ENCODE measurements around the gene PROSER3.
A peak's percentile ranks its signal among the peaks of the same experiment; 100 is the strongest.

Gene PROSER3

DNA sequence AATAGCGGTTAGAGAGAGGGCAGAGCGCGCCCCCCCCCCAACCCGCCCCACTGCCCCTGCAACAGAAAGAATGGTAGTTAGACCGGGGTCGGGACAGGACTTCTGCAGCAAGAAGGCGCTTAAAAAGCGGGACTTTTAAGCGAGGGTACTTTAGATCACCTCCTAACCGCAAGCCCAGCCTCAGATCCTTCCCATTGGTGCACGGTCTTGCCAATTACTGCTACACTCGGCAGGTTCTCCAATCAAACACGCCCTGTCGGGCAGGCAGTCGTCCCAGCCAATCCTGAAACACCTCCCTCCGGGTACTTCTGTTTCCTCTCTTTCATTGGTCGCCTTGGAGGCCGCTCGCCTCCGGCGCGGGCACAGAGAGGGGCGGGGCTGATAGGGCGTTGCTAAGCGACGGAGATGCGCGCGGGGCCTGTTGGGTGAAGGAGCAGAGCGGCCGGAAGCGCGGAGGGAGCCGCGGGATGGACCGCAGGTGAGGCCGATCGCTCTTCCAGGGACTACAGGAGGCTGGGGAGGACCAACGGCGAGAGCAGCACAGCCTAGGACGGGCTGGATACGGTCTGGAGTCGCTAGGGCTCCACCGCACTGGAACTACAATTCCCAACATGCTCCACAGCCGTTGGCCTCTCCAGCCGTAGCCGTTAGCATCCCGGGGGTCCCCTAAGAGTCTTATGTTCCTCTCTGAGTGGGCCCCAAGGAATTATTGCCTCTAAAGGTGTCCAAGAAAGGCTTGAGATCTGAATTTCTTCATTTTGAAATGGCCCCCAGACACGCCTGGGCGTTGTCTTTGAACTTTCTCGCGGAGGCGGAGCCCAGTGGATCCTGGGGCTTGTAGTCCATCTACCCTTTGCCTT, at the start of gene PROSER3:
TSS of gene PROSER3 (plus strand) at position 428 of the 860 bp plus-strand sequence. CDS start at position 468, 40 bp downstream.
- DNase-seq (ENCODE audit: low read depth in 2 of 2) = peak; percentile 95 to 99

- DNase-seq (ENCODE audit: low read depth in 2 of 2) = no peak
Measured at GRCh38 chr19:35708391-35708790, 49.6 kb upstream of the PROSER3 start.

- peak; percentile 57 to 72 for DNase-seq (ENCODE audit: low read depth in 2 of 2)
Measured at GRCh38 chr19:35710784-35711723, 46.9 kb upstream of the PROSER3 start.

GRCh38 chr19:35712567-35713505, 45.1 kb upstream of the PROSER3 start:
- peak; percentile 70 to 73 for DNase-seq (ENCODE audit: low read depth in 2 of 2)

GRCh38 chr19:35713506-35713850, 44.5 kb upstream of the PROSER3 start:
- DNase-seq (ENCODE audit: low read depth in 2 of 2) = no peak

GRCh38 chr19:35713904-35714495, 44.0 kb upstream of the PROSER3 start:
- no peak for DNase-seq (ENCODE audit: low read depth in 2 of 2)

GRCh38 chr19:35714601-35715354, 43.2 kb upstream of the PROSER3 start:
- no peak for DNase-seq (ENCODE audit: low read depth in 2 of 2)

GRCh38 chr19:35715355-35715809, 42.6 kb upstream of the PROSER3 start:
- no peak for DNase-seq (ENCODE audit: low read depth in 2 of 2)

DNA sequence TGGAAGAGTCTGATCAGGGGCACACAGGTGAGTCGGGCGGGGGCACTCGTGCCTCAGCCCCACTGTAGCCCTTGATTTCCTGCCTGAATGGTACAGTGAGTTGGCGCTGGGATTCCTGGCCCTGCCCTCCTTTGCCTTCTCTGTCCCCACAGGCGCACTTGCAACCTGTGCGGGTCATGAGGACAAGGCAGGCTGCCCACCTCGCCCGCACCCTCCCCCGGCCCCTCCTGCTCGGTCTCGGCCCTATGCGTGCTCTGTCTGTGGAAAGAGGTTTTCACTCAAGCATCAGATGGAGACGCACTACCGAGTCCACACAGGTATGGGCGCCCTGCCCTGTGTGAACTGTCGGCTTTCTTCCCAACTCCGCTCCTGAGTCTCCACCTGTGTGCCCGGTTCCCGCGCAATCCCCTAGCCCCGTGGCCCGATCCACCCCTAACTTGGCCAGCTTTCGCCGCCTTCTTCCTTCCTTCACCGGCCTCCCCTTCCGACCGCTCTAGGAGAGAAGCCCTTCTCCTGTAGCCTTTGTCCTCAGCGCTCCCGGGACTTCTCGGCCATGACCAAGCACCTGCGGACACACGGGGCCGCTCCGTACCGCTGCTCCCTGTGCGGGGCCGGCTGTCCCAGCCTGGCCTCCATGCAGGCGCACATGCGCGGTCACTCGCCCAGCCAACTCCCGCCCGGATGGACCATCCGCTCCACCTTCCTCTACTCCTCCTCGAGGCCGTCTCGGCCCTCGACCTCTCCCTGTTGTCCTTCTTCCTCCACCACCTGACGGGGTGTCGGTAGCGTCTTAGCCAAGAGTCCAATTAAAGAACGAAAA, 41.8 kb upstream of the PROSER3 start:
- no peak for DNase-seq (ENCODE audit: low read depth in 2 of 2)

DNA sequence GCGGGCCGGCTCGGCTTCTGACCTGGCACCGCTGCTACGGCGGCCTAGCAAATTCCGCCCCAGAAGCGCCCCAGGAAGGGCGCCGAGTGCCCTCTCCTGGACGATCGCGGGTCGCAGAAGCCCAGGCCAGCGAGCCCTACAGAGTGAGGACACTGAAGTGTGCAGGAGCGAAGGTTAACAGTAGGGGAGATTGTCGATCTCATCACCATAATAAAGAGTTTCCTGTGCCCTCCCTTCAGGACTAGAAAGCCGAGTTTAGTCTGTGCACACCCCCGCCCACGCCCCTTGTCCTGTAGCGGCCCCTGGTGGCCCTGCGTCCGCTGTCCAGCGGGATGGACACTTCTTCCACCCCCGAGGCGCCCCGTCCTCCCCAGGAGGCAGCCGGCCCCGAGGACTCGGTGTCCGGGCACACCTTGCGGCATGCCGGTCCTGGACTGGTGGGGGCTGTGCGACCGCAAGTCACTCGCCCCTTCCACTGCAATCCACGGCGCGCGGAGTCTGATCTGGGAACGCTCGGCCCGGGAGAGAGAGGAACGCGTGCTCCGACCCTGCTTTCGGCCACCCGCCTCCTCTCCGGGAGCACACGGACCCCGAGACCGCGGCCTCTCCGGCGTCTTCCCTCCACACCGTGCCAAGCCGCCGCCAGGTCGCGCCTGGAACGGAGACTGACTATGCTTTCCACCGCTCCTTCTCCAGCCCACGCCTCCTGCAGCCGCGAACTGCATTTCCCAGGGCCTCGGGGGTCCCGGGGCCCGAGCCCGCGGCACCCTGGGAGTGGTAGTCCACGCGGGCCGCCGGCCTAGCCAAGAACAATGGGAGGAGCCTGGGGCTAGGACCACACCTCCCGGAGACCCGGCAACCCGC, 40.9 kb upstream of the PROSER3 start:
- peak; percentile 93 to 97 for DNase-seq (ENCODE audit: low read depth in 2 of 2)

GRCh38 chr19:35717665-35718344, 40.2 kb upstream of the PROSER3 start, which contains the start of gene KMT2B:
TSS of gene KMT2B (plus strand) at chr19:35718003. CDS start at chr19:35718019, 16 bp downstream.
- no peak for DNase-seq (ENCODE audit: low read depth in 2 of 2)

- DNase-seq (ENCODE audit: low read depth in 2 of 2) = peak in 1 of 2 donors; percentile 73
Measured at GRCh38 chr19:35718345-35719041, 39.5 kb upstream of the PROSER3 start.

DNA sequence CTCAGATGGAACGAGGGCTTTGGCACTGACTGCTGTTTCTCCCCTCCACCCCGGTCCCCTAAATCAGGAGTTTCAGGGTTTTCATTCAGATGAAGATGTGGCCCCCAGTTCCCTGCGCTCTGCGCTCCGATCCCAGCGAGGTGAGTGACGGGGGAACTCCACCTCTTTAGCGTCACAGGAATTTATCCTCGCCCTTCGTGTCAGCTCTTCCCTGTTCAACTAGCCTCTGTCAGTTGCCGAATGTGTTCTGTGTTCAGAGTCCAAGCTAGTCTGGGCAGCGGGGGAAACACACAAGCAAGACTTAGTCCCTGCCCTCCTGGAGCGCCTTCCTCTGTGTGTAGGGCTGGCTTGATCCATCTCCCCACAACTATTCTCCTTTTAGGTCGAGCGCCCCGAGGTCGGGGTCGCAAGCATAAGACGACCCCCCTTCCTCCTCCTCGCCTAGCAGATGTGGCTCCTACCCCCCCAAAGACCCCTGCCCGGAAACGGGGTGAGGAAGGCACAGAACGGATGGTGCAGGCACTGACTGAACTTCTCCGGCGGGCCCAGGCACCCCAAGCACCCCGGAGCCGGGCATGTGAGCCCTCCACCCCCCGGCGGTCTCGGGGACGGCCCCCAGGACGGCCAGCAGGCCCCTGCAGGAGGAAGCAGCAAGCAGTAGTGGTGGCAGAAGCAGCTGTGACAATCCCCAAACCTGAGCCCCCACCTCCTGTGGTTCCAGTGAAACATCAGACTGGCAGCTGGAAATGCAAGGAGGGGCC, 38.4 kb upstream of the PROSER3 start:
- DNase-seq (ENCODE audit: low read depth in 2 of 2) = no peak

GRCh38 chr19:35720163-35720524, 37.8 kb upstream of the PROSER3 start:
- no peak for DNase-seq (ENCODE audit: low read depth in 2 of 2)

GRCh38 chr19:35720648-35721047, 37.3 kb upstream of the PROSER3 start:
- no peak for DNase-seq (ENCODE audit: low read depth in 2 of 2)

- no peak for DNase-seq (ENCODE audit: low read depth in 2 of 2)
Measured at GRCh38 chr19:35721374-35721773, 36.6 kb upstream of the PROSER3 start.

All from stimulated activated CD8-positive, alpha-beta memory T cell treated with anti-CD3 and anti-CD28 coated beads, Interleukin-7, amount 100 ng/mL, for 4 hours (primary cell).